Subcutaneous adipose tissue (tissue), 4 donors: ENCODE measurements around the gene COL21A1. TPM values are rescaled to one million over a fixed set of nuclear protein-coding genes. Genes with fewer than 3 reads are reported as not detected.

Source experiments
- CTCF ChIP-seq: fragments of 450-650 bp; IDR thresholded peaks from one replicate; pipeline ENCODE4 v1.5.1; 2016; ENCODE audit warnings: low read depth, mild to moderate bottlenecking, control low read depth, antibody characterized with exemption, moderate library complexity
- total RNA-seq, 4 donors: library from RNA; depleted of rRNA; stranded (reverse); fragments of >200 nt; gene quantifications; one replicate each; pipeline ENCODE4 v1.1.0, GENCODE V29; 2016

Gene COL21A1
- total RNA-seq, 4 donors from 2014 or later: 1.1 to 28.3 (median 2.0) TPM

GRCh38 chr6:56147766-56148165, 99.6 kb downstream of the COL21A1 start:
- TF ChIP-seq CTCF: no peak

- no peak for TF ChIP-seq CTCF
These were observed 101.3 kb downstream of the COL21A1 start for GRCh38 chr6:56146086-56146485.

- TF ChIP-seq CTCF: no peak
These were observed 101.8 kb downstream of the COL21A1 start for GRCh38 chr6:56145616-56146015.

- TF ChIP-seq CTCF: no peak
These were observed 102.6 kb downstream of the COL21A1 start for GRCh38 chr6:56144538-56145324.

GRCh38 chr6:56143796-56144195, 103.6 kb downstream of the COL21A1 start:
- TF ChIP-seq CTCF: no peak

GRCh38 chr6:56140090-56140489, 107.3 kb downstream of the COL21A1 start:
- no peak for TF ChIP-seq CTCF

GRCh38 chr6:56115715-56116114, 131.7 kb downstream of the COL21A1 start:
- TF ChIP-seq CTCF: no peak
